ENCODE data around the gene MRPL33. TPM values are rescaled to one million over a fixed set of nuclear protein-coding genes. Genes with fewer than 3 reads are reported as not detected.
A peak's percentile ranks its signal among the peaks of the same experiment; 100 is the strongest.

The MRPL33 gene
- total and polyA plus RNA-seq, 2 experiments from 2014 or later = 80.5 to 310 TPM

- TF ChIP-seq EZH2 (IDR thresholded peaks at IDR 0.05; ENCODE audit: low read depth, unreplicated experiment) = no peak
- TF ChIP-seq CTCF (conservative IDR thresholded peaks at IDR 0.05; ENCODE audit: low read depth in 2 of 2) = no peak
- TF ChIP-seq ETS1 (IDR thresholded peaks at IDR 0.05) = no peak
- TF ChIP-seq ZNF114 (CRISPR knock-in tag; IDR thresholded peaks at IDR 0.05) = no peak
- no peak for TF ChIP-seq ZNF331 (CRISPR knock-in tag; IDR thresholded peaks at IDR 0.05; ENCODE audit: low read depth)
- TF ChIP-seq NANOG (IDR thresholded peaks at IDR 0.05; ENCODE audit: borderline replicate concordance) = no peak
- TF ChIP-seq CREB1 (CRISPR knock-in tag; IDR thresholded peaks at IDR 0.05; ENCODE audit: low read depth) = no peak
- TF ChIP-seq EZH2phosphoT487 (IDR thresholded peaks at IDR 0.05; ENCODE audit: unreplicated experiment) = no peak
- TF ChIP-seq POLR2AphosphoS5 (IDR thresholded peaks at IDR 0.05; ENCODE audit: low read depth) = no peak
- no peak for TF ChIP-seq STAT1 (IDR thresholded peaks at IDR 0.05; ENCODE audit: unreplicated experiment)
- TF ChIP-seq REST (IDR thresholded peaks at IDR 0.05; ENCODE audit: unreplicated experiment) = no peak
- TF ChIP-seq JUNB (IDR thresholded peaks at IDR 0.05; ENCODE audit: unreplicated experiment) = no peak
- TF ChIP-seq ZNF462 (CRISPR knock-in tag; IDR thresholded peaks at IDR 0.05) = no peak
- no peak overlapping the region; the same call in 2 of the 3 replicates for H3K4me3 Mint-ChIP-seq
These were observed 34.7 kb upstream of the MRPL33 start for GRCh38 chr2:27736890-27737204.

More at GRCh38 chr2:27736890-27737204, 34.7 kb upstream of the MRPL33 start:
- Histone ChIP-seq H3K27ac (ENCODE audit: low read depth) (no peak overlapping the region), H2AFZ (peak overlapping the region; percentile 56; the same call in 1 of the 2 replicates), H3K36me3 (ENCODE audit: insufficient read depth) (no peaks in the 10 kb centered on the region), H3F3A (replicated peaks; ENCODE audit: low read depth) (0 out of 2 replicates have a peak, but pooled peaks cover 11% of the 10 kb centered on the region), H3K4me3 (no peak overlapping the region), H4K20me1 (replicated peaks; ENCODE audit: insufficient read depth) (no peaks in the 10 kb centered on the region), H3K27me3 (ENCODE audit: insufficient read depth) (no peaks in the 10 kb centered on the region), H3K4me1 (ENCODE audit: insufficient read depth) (peaks cover 17% of the 10 kb centered on the region), H3K79me2 (replicated peaks; ENCODE audit: insufficient read depth) (no peaks in the 10 kb centered on the region), H3K4me2 (no peak overlapping the region), H3K9me2 (ENCODE audit: insufficient read depth) (0 out of 2 replicates have a peak, but pooled peaks cover 3% of the 10 kb centered on the region)
- Mint-ChIP-seq H3K9me3 (peaks cover 18% of the 10 kb centered on the region; the same call in 2 of the 3 replicates), H3K27ac (no peak overlapping the region), H3K27me3 (ENCODE audit: insufficient read depth, low read depth, poor library complexity) (peaks cover 8% of the 10 kb centered on the region), H3K4me1 (peaks cover 19% of the 10 kb centered on the region), H3K36me3 (ENCODE audit: low read depth) (peaks cover 2% of the 10 kb centered on the region; the same call in 2 of the 3 replicates)
- DNase-seq (ENCODE audit: low spot score) (no peak), ATAC-seq (no peak)
